ENCODE measurements around the gene VRK1.

DNA sequence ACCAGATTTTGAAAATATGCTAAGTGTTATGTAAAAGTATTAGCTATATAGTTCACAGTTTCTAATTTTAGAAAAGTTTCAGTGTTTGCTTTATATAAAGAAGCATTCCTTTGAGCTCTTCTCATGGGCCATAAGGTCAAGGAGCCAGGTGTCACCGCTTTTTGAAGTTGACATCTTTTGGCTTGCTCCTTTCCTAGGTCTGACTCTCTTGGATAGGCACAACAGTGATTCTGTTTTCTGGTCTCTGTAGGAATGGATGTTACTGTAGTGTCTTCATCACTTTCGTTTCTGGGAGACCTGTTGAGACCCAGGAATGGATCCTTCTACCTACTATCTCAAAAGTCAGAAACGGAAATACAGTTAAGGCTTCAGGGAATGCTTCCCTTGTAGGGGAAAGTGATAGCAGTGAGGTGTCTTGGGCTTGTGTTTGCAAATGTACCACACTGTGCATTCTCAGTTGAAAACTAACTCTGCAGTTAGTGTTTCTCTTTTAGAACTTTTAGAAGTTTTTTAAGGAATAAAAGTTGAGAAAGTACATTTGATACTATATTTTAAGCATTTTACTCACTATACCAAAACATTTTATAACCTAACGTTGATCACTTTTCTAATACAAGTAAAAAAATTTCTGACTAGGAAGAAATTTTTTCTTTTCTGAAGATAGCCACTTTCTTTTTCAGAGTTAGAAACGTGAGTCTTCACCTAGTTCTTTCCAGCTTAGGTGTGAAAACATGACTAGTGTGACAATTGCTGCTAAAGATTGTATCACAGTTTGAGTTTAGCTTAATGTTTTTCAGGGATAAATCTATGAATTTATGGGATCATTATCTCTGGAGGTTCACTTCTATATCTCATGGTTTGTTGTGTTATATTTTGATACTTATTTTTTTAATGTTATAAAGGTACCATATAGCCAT lies 20.8 kb downstream of the VRK1 start:
- no peak for TF ChIP-seq ZNF70 (CRISPR knock-in tag; IDR thresholded peaks at IDR 0.05)
- TF ChIP-seq RARB (CRISPR knock-in tag; IDR thresholded peaks at IDR 0.05) = no peak

Measured in SK-N-SH treated with all-trans-retinoic acid at 6 μM for 48 hours (cell line).